Caco-2 (cell line): Measurements from ENCODE around the gene CYRIA. TPM values are rescaled to one million over a fixed set of nuclear protein-coding genes. Genes with fewer than 3 reads are reported as not detected.

ENCODE experiments used
- BruUV-seq: library from RNA; stranded (reverse); fragments of 400-500 nt; replicated peaks from 2 replicates; lab custom pipeline; 2021; lab: Mats Ljungman, UMichigan
- CTCF ChIA-PET: fragments of 300-600 bp; sonication (Branson Sonifier 250); formaldehyde crosslinking; loops from one replicate; lab custom pipeline; 2022; ENCODE audit warnings: antibody characterized with exemption; lab: Charles Lee
- POLR2A ChIA-PET: fragments of 300-600 bp; sonication (Branson Sonifier 250); formaldehyde crosslinking; loops from one replicate; lab custom pipeline; 2022; ENCODE audit warnings: antibody characterized with exemption; lab: Charles Lee
- DNase-seq, 2 experiments: peaks; one replicate each; pipeline versions ENCODE4 v3.0.0 to v3.0.0-alpha.2; 2020 to 2022
- H3K27me3 ChIP-seq: replicated peaks from 2 replicates; pipeline ENCODE4 v1.6.0; 2011; ENCODE audit warnings: low read length; ENCODE audit not compliant: control insufficient read depth, insufficient read depth
- H3K36me3 ChIP-seq: 2 replicates; pipeline ENCODE4 v1.5.1; 2011; ENCODE audit warnings: low read length; ENCODE audit not compliant: control insufficient read depth, insufficient read depth
- H3K4me1 ChIP-seq: fragments of 250-450 bp; sonication (Bioruptor Pico); 2 replicates; pipeline ENCODE4 v1.5.1; 2020; ENCODE audit warnings: mild to moderate bottlenecking
- H3K4me3 ChIP-seq: 2 replicates; pipeline ENCODE4 v1.5.1; 2011; ENCODE audit warnings: low read depth, mild to moderate bottlenecking, control low read depth, low read length
- H3K9me3 ChIP-seq: fragments of 250-450 bp; sonication (Bioruptor Pico); 2 replicates; pipeline ENCODE4 v1.5.1; 2020; ENCODE audit warnings: mild to moderate bottlenecking, moderate library complexity
- H3K27ac Mint-ChIP-seq: one replicate; pipeline ENCODE4 v1.8.0; 2022; ENCODE audit warnings: mixed read lengths; ENCODE audit not compliant: unreplicated experiment
- H3K27me3 Mint-ChIP-seq: one replicate; pipeline ENCODE4 v1.8.0; 2022; ENCODE audit warnings: mixed read lengths; ENCODE audit not compliant: insufficient read depth, unreplicated experiment
- H3K36me3 Mint-ChIP-seq: one replicate; pipeline ENCODE4 v1.8.0; 2022; ENCODE audit warnings: mild to moderate bottlenecking, mixed read lengths; ENCODE audit not compliant: insufficient read depth, unreplicated experiment
- H3K4me1 Mint-ChIP-seq: one replicate; pipeline ENCODE4 v1.8.0; 2022; ENCODE audit warnings: low read depth, mixed read lengths; ENCODE audit not compliant: unreplicated experiment
- H3K4me3 Mint-ChIP-seq: one replicate; pipeline ENCODE4 v1.8.0; 2022; ENCODE audit warnings: mild to moderate bottlenecking, moderate library complexity, mixed read lengths; ENCODE audit not compliant: unreplicated experiment
- H3K9me3 Mint-ChIP-seq: one replicate; pipeline ENCODE4 v1.8.0; 2022; ENCODE audit warnings: mixed read lengths; ENCODE audit not compliant: unreplicated experiment
- CTCF ChIP-seq, 2 experiments: fragments of 200-600 bp in 1 of 2; IDR thresholded peaks; 1 replicate in 1 of 2; 2 replicates in 1 of 2; pipeline versions ENCODE4 v1.5.1 to v1.8.0; 2011 to 2022; ENCODE audit warnings: antibody characterized with exemption in 1 of 2, control low read depth in 1 of 2, inconsistent platforms in 1 of 2, low read depth in 1 of 2, low read length in 1 of 2, mild to moderate bottlenecking in 1 of 2, moderate library complexity in 1 of 2; ENCODE audit not compliant: insufficient read depth in 1 of 2, severe bottlenecking in 1 of 2, unreplicated experiment in 1 of 2
- intact Hi-C: fragments of 100-400 bp; cut with micrococcal nuclease; formaldehyde crosslinking; loops from one replicate; pipeline ENCODE4 v1.10.0; 2022; ENCODE audit not compliant: unreplicated experiment
- total RNA-seq: library from RNA; stranded (reverse); gene quantifications from 2 replicates; pipeline ENCODE4 v1.2.3, GENCODE V29; 2022

Gene CYRIA
- total RNA-seq, 1 experiment from 2014 or later, result 0.20 TPM

GRCh38 chr2:16652296-16653082 is 13.1 kb downstream of the CYRIA start:
- Histone ChIP-seq H3K27me3 (no peaks in the 10 kb centered on the region), H3K9me3 (no peaks in the 10 kb centered on the region), H3K36me3 (no peaks in the 10 kb centered on the region), H3K4me1 (no peaks in the 10 kb centered on the region), H3K4me3 (no peak overlapping the region)
- TF ChIP-seq CTCF (IDR thresholded peaks at IDR 0.05; ENCODE audit: insufficient read depth in 1 of 2, low read depth in 1 of 2, low read length in 1 of 2, severe bottlenecking in 1 of 2, unreplicated experiment in 1 of 2), result no peak
- H3K4me3 Mint-ChIP-seq, result no peak overlapping the region
- no peaks in the 10 kb centered on the region for H3K9me3 Mint-ChIP-seq
- intact Hi-C loops, result no loop called here
- H3K27me3 Mint-ChIP-seq, result no peaks in the 10 kb centered on the region
- ChIA-PET CTCF (no interaction called here), POLR2A (interaction anchor here (0.5 kb wide), 1 partner anchor 727 kb away, joined by 5 read pairs; no protein-coding TSS in a partner anchor)
- no peaks in the 10 kb centered on the region for H3K36me3 Mint-ChIP-seq
- peaks cover 6% of the 10 kb centered on the region for H3K4me1 Mint-ChIP-seq
- no peak for DNase-seq
- no TSS peak for BruUV-seq
- no peak overlapping the region for H3K27ac Mint-ChIP-seq

- H3K36me3 Mint-ChIP-seq, result no peaks in the 10 kb centered on the region
- DNase-seq, result no peak
- peaks cover 6% of the 10 kb centered on the region for H3K4me1 Mint-ChIP-seq
- H3K9me3 Mint-ChIP-seq, result no peaks in the 10 kb centered on the region
- TF ChIP-seq CTCF (IDR thresholded peaks at IDR 0.05; ENCODE audit: insufficient read depth in 1 of 2, low read depth in 1 of 2, low read length in 1 of 2, severe bottlenecking in 1 of 2, unreplicated experiment in 1 of 2), result no peak
- H3K27me3 Mint-ChIP-seq, result no peaks in the 10 kb centered on the region
- Histone ChIP-seq H3K36me3 (no peaks in the 10 kb centered on the region), H3K4me1 (0 out of 2 replicates have a peak, but pooled peaks cover 4% of the 10 kb centered on the region), H3K27me3 (no peaks in the 10 kb centered on the region), H3K4me3 (no peak overlapping the region), H3K9me3 (no peaks in the 10 kb centered on the region)
- intact Hi-C loops, result no loop called here
- ChIA-PET CTCF (no interaction called here), POLR2A (no interaction called here)
- no peak overlapping the region for H3K27ac Mint-ChIP-seq
- no peak overlapping the region for H3K4me3 Mint-ChIP-seq
- BruUV-seq, result no TSS peak
These were observed 15.1 kb downstream of the CYRIA start for GRCh38 chr2:16650287-16651249.
